NT2/D1 (cell line): ENCODE results near the gene EPC1.
"Not testable (repeated sequence)": the region's sequence is repeated elsewhere in the genome, so short reads cannot be mapped to it uniquely, and the experiment has no call there.

ENCODE experiments used
- DNase-seq: peaks from one replicate; pipeline ENCODE4 v3.0.0-alpha.2; 2011; ENCODE audit warnings: low read depth, low spot score
- H3K27me3 ChIP-seq: 2 replicates; pipeline ENCODE4 v1.6.0; 2011; ENCODE audit warnings: mild to moderate bottlenecking; ENCODE audit not compliant: insufficient read length, insufficient read depth
- H3K36me3 ChIP-seq: 2 replicates; pipeline ENCODE4 v1.6.1; 2011; ENCODE audit warnings: mild to moderate bottlenecking, low read length, mixed read lengths; ENCODE audit not compliant: insufficient read depth, insufficient read length
- H3K4me1 ChIP-seq: 2 replicates; pipeline ENCODE4 v1.5.1; 2011; ENCODE audit not compliant: insufficient read depth, insufficient read length
- H3K4me3 ChIP-seq: 2 replicates; pipeline ENCODE4 v1.5.1; 2011; ENCODE audit warnings: low read depth; ENCODE audit not compliant: insufficient read length
- H3K9ac ChIP-seq: 2 replicates; pipeline ENCODE4 v1.6.0; 2011; ENCODE audit warnings: low read depth; ENCODE audit not compliant: insufficient read length
- H3K9me3 ChIP-seq: 2 replicates; pipeline ENCODE4 v1.5.1; 2011; ENCODE audit warnings: mild to moderate bottlenecking, low read length; ENCODE audit not compliant: insufficient read depth
- SUZ12 ChIP-seq: IDR thresholded peaks from 2 replicates; pipeline ENCODE4 v1.6.1; 2011; ENCODE audit not compliant: insufficient read length, insufficient read depth; ENCODE audit errors: extremely low read depth
- YY1 ChIP-seq: IDR thresholded peaks from 2 replicates; pipeline ENCODE4 v1.6.1; 2011; ENCODE audit not compliant: insufficient read length, insufficient read depth
- ZNF274 ChIP-seq: IDR thresholded peaks from 2 replicates; pipeline ENCODE4 v1.6.1; 2011; ENCODE audit warnings: mild to moderate bottlenecking, low read depth, low read length

EPC1 gene

DNA sequence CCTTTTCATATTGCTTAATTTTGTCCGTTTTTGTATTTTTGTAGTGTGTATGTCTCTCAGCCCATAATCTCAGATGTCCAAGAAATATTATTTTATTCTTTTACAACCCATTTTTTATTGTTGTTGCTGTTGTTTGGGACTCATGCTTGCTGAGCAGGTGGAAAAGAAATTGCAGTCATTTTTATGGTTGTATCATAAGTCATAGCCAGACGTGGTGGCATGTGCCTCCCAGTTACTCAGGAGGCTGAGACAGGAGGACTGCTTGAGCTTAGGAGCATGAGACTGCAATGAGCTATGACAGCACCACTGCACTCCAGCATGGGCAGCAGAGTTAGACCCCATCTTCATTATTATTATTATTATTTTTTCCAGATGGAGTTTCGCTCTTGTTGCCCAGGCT is 117.8 kb downstream of the EPC1 start:
- Histone ChIP-seq H3K36me3 (no peaks in the 10 kb centered on the region), H3K9ac (no peak overlapping the region), H3K27me3 (no peaks in the 10 kb centered on the region), H3K4me1 (no peaks in the 10 kb centered on the region), H3K4me3 (no peak overlapping the region), H3K9me3 (peaks cover 11% of the 10 kb centered on the region; the same call in 1 of the 2 replicates)
- TF ChIP-seq ZNF274 (no peak), SUZ12 (no peak), YY1 (no peak)
- DNase-seq = no peak

DNA sequence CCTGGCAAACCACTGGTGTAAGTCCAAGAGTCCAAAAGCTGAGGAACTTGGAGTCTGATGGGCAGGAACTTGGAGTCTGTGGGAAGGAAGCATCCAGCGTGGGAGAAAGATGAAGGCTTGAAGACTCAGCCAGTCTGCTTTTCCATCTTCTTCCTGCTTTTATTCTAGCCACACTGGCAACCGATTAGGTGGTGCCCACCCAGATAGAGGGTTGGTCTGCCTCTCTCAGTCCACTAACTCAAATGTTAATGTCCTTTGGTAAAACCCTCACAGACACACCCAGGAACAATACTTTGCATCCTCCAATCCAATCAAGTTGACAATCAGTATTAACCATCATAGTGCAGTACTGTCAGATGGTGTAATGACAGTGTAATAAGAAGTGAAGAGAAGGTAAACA is 119.2 kb downstream of the EPC1 start:
- Histone ChIP-seq H3K27me3 (no peaks in the 10 kb centered on the region), H3K9ac (no peak overlapping the region), H3K9me3 (peaks cover 11% of the 10 kb centered on the region; the same call in 1 of the 2 replicates), H3K4me3 (no peak overlapping the region), H3K36me3 (no peaks in the 10 kb centered on the region), H3K4me1 (no peaks in the 10 kb centered on the region)
- no peak for DNase-seq
- TF ChIP-seq SUZ12 (no peak), ZNF274 (no peak), YY1 (no peak)

DNA sequence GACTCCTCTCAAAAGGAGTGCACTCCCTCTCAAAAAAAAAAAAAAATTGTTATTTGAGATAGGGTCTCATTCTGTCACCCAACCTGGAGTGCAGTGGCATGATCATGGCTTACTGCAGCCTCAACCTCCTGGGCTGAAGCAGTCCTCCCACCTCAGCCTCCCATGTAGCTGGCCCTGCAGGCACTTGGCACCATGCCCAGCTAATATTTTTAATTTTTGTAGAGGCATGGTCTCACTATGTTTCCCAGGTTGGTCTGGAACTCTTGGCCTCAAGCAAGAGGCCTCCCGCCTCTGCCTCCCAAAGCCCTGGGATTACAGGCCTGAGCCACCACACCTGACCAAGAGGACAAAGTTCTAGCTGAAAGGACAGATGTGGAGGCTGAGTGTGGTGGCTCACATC is 120.3 kb downstream of the EPC1 start:
- Histone ChIP-seq H3K4me3 (no peak overlapping the region), H3K9me3 (peaks cover 6% of the 10 kb centered on the region; the same call in 1 of the 2 replicates), H3K4me1 (no peaks in the 10 kb centered on the region), H3K9ac (no peak overlapping the region), H3K27me3 (no peaks in the 10 kb centered on the region), H3K36me3 (no peaks in the 10 kb centered on the region)
- no peak for TF ChIP-seq YY1
- no peak for TF ChIP-seq ZNF274
- no peak for TF ChIP-seq SUZ12
- DNase-seq = no peak

DNA sequence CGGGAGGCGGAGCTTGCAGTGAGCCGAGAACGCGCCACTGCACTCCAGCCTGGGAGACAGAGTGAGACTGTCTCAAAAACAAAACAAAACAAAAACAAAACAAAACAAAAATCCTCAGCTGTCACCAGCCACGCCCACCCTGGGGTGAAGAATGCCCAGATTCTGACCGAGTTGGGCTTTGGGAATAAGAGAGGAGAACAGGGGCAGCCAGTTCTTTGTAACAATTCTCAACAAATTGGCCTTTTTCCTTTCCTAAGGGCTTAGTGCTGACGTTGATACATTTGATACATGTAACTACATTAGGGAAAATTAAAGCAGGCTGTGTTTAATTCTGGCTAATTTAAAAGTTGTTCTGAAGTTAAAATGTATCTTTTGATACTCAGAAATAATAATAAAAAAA is 121.0 kb downstream of the EPC1 start:
- TF ChIP-seq YY1 = no peak
- TF ChIP-seq ZNF274 = no peak
- TF ChIP-seq SUZ12 = no peak
- no peak overlapping the region for H3K4me3 ChIP-seq

DNA sequence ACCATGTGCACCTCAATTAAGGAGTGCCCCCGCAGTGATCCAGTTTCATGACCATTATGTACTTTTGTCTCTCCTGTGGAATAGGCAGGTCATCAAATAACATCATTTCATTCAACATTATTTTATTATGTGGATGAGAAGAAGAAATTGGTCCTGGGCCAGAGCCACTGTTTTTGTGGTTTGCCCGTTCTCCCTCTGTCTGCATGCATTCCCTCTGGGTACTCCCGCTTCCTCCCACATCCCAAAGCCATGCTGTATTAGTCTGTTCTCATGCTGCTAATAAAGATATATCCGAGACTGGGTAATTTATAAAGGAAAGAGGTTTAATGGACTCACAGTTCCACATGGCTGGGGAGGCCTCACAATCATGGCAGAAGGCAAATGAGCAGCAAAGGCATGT is 124.6 kb downstream of the EPC1 start:
- not testable (repeated sequence) for H3K27me3 ChIP-seq, H3K36me3 ChIP-seq, H3K4me3 ChIP-seq, DNase-seq, H3K9ac ChIP-seq, H3K4me1 ChIP-seq
- peaks cover 32% of the 10 kb centered on the region for H3K9me3 ChIP-seq

More for the DNA sequence above, 121.0 kb downstream of the EPC1 start:
- Histone ChIP-seq H3K4me1 (no peaks in the 10 kb centered on the region), H3K27me3 (no peaks in the 10 kb centered on the region), H3K36me3 (no peaks in the 10 kb centered on the region), H3K9me3 (peaks cover 6% of the 10 kb centered on the region; the same call in 1 of the 2 replicates), H3K9ac (no peak overlapping the region)
- no peak for DNase-seq

DNA sequence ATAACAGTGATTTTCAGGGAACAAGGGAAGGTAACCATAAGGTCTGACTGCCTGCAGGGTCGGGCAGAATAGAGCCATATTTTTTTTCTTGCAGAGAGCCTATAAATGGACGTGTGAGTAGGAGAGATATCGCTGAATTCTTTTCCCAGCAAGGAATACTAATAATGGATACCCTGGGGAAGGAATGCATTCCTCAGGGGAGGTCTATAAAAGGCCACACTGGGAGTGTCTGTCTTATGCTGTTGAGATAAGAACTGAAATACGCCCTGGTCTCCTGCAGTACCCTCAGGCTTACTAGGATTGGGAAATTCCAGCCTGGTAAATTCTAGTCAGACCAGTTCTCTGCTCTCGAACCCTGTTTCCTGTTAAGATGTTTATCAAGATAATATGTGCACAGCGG is 127.8 kb downstream of the EPC1 start:
- H3K36me3 ChIP-seq, DNase-seq, H3K9ac ChIP-seq, H3K4me3 ChIP-seq, H3K27me3 ChIP-seq, H3K4me1 ChIP-seq: not testable (repeated sequence)
- H3K9me3 ChIP-seq = peaks cover 32% of the 10 kb centered on the region

DNA sequence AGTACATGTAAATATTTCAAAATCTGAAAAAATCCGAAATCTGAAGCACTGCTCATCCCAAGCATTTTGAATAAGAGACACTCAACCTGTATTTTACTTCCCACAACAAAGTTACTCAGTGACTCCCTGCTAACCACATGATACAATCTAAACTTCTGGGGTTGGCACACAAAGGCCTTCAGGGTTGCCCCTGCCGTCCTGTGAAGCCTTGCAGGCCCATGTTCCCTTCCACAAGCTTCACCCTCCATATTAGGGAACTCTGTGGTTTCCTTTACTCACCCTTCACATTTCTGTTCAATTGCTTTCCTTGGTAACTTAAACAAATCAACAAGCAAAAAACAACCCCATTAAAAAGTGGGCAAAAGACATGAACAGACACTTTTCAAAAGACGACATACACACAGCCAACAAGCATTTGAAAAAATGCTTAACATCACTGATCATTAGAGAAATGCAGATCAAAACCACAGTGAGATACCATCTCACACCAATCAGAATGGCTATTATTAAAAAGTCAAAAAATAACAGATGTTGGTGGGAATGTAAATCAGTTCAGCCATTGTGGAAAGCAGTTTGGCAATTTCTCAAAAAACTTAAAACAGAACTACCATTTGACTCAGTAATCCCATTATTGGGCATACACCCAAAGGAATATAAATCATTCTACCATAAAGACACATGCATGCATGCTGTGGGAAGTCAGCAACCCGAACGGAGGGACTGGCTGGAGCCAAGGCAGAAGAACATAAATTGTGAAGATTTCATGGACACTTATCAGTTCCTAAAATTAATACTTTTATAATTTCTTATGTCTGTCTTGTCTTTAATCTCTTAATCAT is 128.5 kb downstream of the EPC1 start:
- peaks cover 32% of the 10 kb centered on the region for H3K9me3 ChIP-seq
- H3K27me3 ChIP-seq, H3K9ac ChIP-seq, H3K4me3 ChIP-seq, DNase-seq, H3K36me3 ChIP-seq, H3K4me1 ChIP-seq: not testable (repeated sequence)
